Stimulated activated CD8-positive, alpha-beta memory T cell treated with anti-CD3 and anti-CD28 coated beads, Interleukin-4, amount 100 ng/mL, for 24 hours (primary cell): ENCODE data around the gene NCL.
"Not testable (repeated sequence)": the region's sequence is repeated elsewhere in the genome, so short reads cannot be mapped to it uniquely, and the experiment has no call there.

Experiments used
- DNase-seq: peaks from one replicate; pipeline ENCODE4 v3.0.0-alpha.2; 2020; ENCODE audit warnings: low read depth

The NCL gene

GRCh38 chr2:231405601-231406367 is 58.5 kb downstream of the NCL start:
- DNase-seq = not testable (repeated sequence)

GRCh38 chr2:231404183-231404578 is 60.1 kb downstream of the NCL start:
- not testable (repeated sequence) for DNase-seq
